Measurements from ENCODE around the gene S1PR3.

Gene S1PR3

GRCh38 chr9:89005323-89005722 lies 14.1 kb downstream of the S1PR3 start:
- no peak for TF ChIP-seq GATA3 (IDR thresholded peaks at IDR 0.05; ENCODE audit: low read depth, low read length)
- no peak for TF ChIP-seq GATA2 (IDR thresholded peaks at IDR 0.05; ENCODE audit: low read depth, low read length)

GRCh38 chr9:89006267-89006666 lies 15.0 kb downstream of the S1PR3 start:
- TF ChIP-seq GATA2 (IDR thresholded peaks at IDR 0.05; ENCODE audit: low read depth, low read length): no peak
- TF ChIP-seq GATA3 (IDR thresholded peaks at IDR 0.05; ENCODE audit: low read depth, low read length): no peak

GRCh38 chr9:89006996-89007967 lies 16.0 kb downstream of the S1PR3 start:
- TF ChIP-seq GATA2 (IDR thresholded peaks at IDR 0.05; ENCODE audit: low read depth, low read length) (no peak), GATA3 (IDR thresholded peaks at IDR 0.05; ENCODE audit: low read depth, low read length) (no peak)

GRCh38 chr9:89008055-89008743 lies 16.9 kb downstream of the S1PR3 start:
- TF ChIP-seq GATA2 (IDR thresholded peaks at IDR 0.05; ENCODE audit: low read depth, low read length): no peak
- TF ChIP-seq GATA3 (IDR thresholded peaks at IDR 0.05; ENCODE audit: low read depth, low read length): no peak

- TF ChIP-seq GATA2 (IDR thresholded peaks at IDR 0.05; ENCODE audit: low read depth, low read length) (no peak), GATA3 (IDR thresholded peaks at IDR 0.05; ENCODE audit: low read depth, low read length) (no peak)
These were observed 17.7 kb downstream of the S1PR3 start for GRCh38 chr9:89008744-89009545.

- no peak for TF ChIP-seq GATA3 (IDR thresholded peaks at IDR 0.05; ENCODE audit: low read depth, low read length)
- TF ChIP-seq GATA2 (IDR thresholded peaks at IDR 0.05; ENCODE audit: low read depth, low read length): no peak
These were observed 18.2 kb downstream of the S1PR3 start for GRCh38 chr9:89009546-89009840.

- TF ChIP-seq GATA2 (IDR thresholded peaks at IDR 0.05; ENCODE audit: low read depth, low read length) (no peak), GATA3 (IDR thresholded peaks at IDR 0.05; ENCODE audit: low read depth, low read length) (no peak)
These were observed 18.8 kb downstream of the S1PR3 start for GRCh38 chr9:89010056-89010455.

GRCh38 chr9:89010526-89011111 lies 19.4 kb downstream of the S1PR3 start:
- TF ChIP-seq GATA3 (IDR thresholded peaks at IDR 0.05; ENCODE audit: low read depth, low read length) (no peak), GATA2 (IDR thresholded peaks at IDR 0.05; ENCODE audit: low read depth, low read length) (no peak)

GRCh38 chr9:89011683-89012082 lies 20.4 kb downstream of the S1PR3 start:
- TF ChIP-seq GATA3 (IDR thresholded peaks at IDR 0.05; ENCODE audit: low read depth, low read length): no peak
- TF ChIP-seq GATA2 (IDR thresholded peaks at IDR 0.05; ENCODE audit: low read depth, low read length): no peak

GRCh38 chr9:89012294-89013042 lies 21.2 kb downstream of the S1PR3 start:
- TF ChIP-seq GATA2 (IDR thresholded peaks at IDR 0.05; ENCODE audit: low read depth, low read length) (no peak), GATA3 (IDR thresholded peaks at IDR 0.05; ENCODE audit: low read depth, low read length) (no peak)

GRCh38 chr9:89013660-89014059 lies 22.4 kb downstream of the S1PR3 start:
- TF ChIP-seq GATA2 (IDR thresholded peaks at IDR 0.05; ENCODE audit: low read depth, low read length) (no peak), GATA3 (IDR thresholded peaks at IDR 0.05; ENCODE audit: low read depth, low read length) (no peak)

- no peak for TF ChIP-seq GATA3 (IDR thresholded peaks at IDR 0.05; ENCODE audit: low read depth, low read length)
- TF ChIP-seq GATA2 (IDR thresholded peaks at IDR 0.05; ENCODE audit: low read depth, low read length): no peak
These were observed 22.9 kb downstream of the S1PR3 start for GRCh38 chr9:89014153-89014552.

- TF ChIP-seq GATA2 (IDR thresholded peaks at IDR 0.05; ENCODE audit: low read depth, low read length): no peak
- no peak for TF ChIP-seq GATA3 (IDR thresholded peaks at IDR 0.05; ENCODE audit: low read depth, low read length)
These were observed 24.1 kb downstream of the S1PR3 start for GRCh38 chr9:89015336-89015735.
